RPMI7951 (cell line): Measurements from ENCODE around the gene SLC26A2. TPM values are rescaled to one million over a fixed set of nuclear protein-coding genes. Genes with fewer than 3 reads are reported as not detected.
A peak's percentile ranks its signal among the peaks of the same experiment; 100 is the strongest.

Experiments
- DNase-seq: peaks from one replicate; pipeline ENCODE4 v3.0.0-alpha.2; 2012; ENCODE audit warnings: low read depth
- total RNA-seq: library from RNA; depleted of rRNA; stranded (reverse); fragments of >200 nt; shearing (Covaris generic); gene quantifications from 2 replicates; pipeline ENCODE4 v1.2.3, GENCODE V29; 2014

The SLC26A2 gene
- total RNA-seq, 1 experiment from 2014 or later, result 12.5 TPM

GRCh38 chr5:149961186-149961685 lies 678 bp downstream of the SLC26A2 start:
- no peak for DNase-seq

- DNase-seq, result peak; percentile 67
Measured at GRCh38 chr5:149961957-149962409, 1.4 kb downstream of the SLC26A2 start.

GRCh38 chr5:149962601-149963300 lies 2.2 kb downstream of the SLC26A2 start:
- DNase-seq, result no peak

GRCh38 chr5:149963729-149964128 lies 3.2 kb downstream of the SLC26A2 start:
- DNase-seq, result no peak

- DNase-seq, result no peak
Measured at GRCh38 chr5:149966946-149967345, 6.4 kb downstream of the SLC26A2 start.

- no peak for DNase-seq
Measured at GRCh38 chr5:149969181-149969930, 8.8 kb downstream of the SLC26A2 start.

- no peak for DNase-seq
Measured at GRCh38 chr5:149975409-149975808, 14.9 kb downstream of the SLC26A2 start.

GRCh38 chr5:149979896-149980295 lies 19.3 kb downstream of the SLC26A2 start:
- DNase-seq, result no peak

GRCh38 chr5:149981206-149981605 lies 20.6 kb downstream of the SLC26A2 start:
- DNase-seq, result no peak

- DNase-seq, result no peak
Measured at GRCh38 chr5:149982505-149982904, 21.9 kb downstream of the SLC26A2 start.

- no peak for DNase-seq
Measured at GRCh38 chr5:149988126-149988525, 27.6 kb downstream of the SLC26A2 start.

- peak; percentile 61 for DNase-seq
Measured at GRCh38 chr5:149990518-149991376, 30.2 kb downstream of the SLC26A2 start.

GRCh38 chr5:149993471-149993870 lies 32.9 kb downstream of the SLC26A2 start:
- no peak for DNase-seq

GRCh38 chr5:149995385-149996204 lies 35.0 kb downstream of the SLC26A2 start:
- no peak for DNase-seq

- DNase-seq, result no peak
Measured at GRCh38 chr5:149996205-149996890, 35.8 kb downstream of the SLC26A2 start.

GRCh38 chr5:149998281-149998680 lies 37.7 kb downstream of the SLC26A2 start:
- no peak for DNase-seq

GRCh38 chr5:149999359-149999758 lies 38.8 kb downstream of the SLC26A2 start:
- DNase-seq, result no peak

GRCh38 chr5:149999866-150000255 lies 39.3 kb downstream of the SLC26A2 start:
- DNase-seq, result no peak

GRCh38 chr5:150000256-150000989 lies 39.9 kb downstream of the SLC26A2 start, which contains the start of the genes HMGXB3 and TIGD6:
HMGXB3 (plus strand) TSS chr5:150000739; CDS start chr5:150004853, 4,114 bp downstream.
TIGD6 (minus strand) TSS chr5:150000654; CDS start chr5:149996348, 4,306 bp downstream.
- DNase-seq, result peak; percentile 89
